H1 (cell line): ENCODE data around the gene CDH2. TPM values are rescaled to one million over a fixed set of nuclear protein-coding genes. Genes with fewer than 3 reads are reported as not detected.

Source experiments
- GABPA ChIP-seq: IDR thresholded peaks from 2 replicates; pipeline ENCODE4 v1.6.1; 2011; ENCODE audit warnings: mild to moderate bottlenecking, low read length, moderate library complexity, borderline replicate concordance; ENCODE audit not compliant: insufficient read depth
- SIN3A ChIP-seq, 2 experiments: IDR thresholded peaks in 1 of 2; conservative IDR thresholded peaks in 1 of 2; 2 replicates each; pipeline ENCODE4 v1.6.1; 2011 to 2012; ENCODE audit warnings: low read length in 2 of 2, improper control_type of control experiment in 1 of 2, low read depth in 1 of 2, mild to moderate bottlenecking in 1 of 2
- polyA plus RNA-seq, 7 experiments: library from polyadenylated mRNA; depleted of rRNA in 3 of 7; stranded (reverse) in 5 of 7; unstranded in 2 of 7; fragments of >200 nt in 5 of 7; fragments of 200-250 nt in 2 of 7; gene quantifications; 1 replicate in 5 of 7; 2 replicates in 1 of 7; 4 replicates in 1 of 7; pipeline versions ENCODE4 v1.2.1 to v1.2.3, GENCODE V29; 2011 to 2013; ENCODE audit warnings: missing spikeins in 2 of 7, mixed read lengths in 2 of 7
- total RNA-seq: library from RNA; stranded (reverse); fragmentation: NEBNext Ultra II Directional; extraction: Animal tissue kit (Norgen Biotek cat#: 25700); gene quantifications from 2 replicates; pipeline ENCODE4 v1.2.1, GENCODE V29; 2021

Gene CDH2
- total and polyA plus RNA-seq, 2 of the 8 experiments (the other 6 are each of a cell fraction or from before 2014, with no cell fraction given) = 15.0 to 56.5 TPM

GRCh38 chr18:28176948-28177827 is at the start of gene CDH2 (continued):
- TF ChIP-seq SIN3A (conservative IDR thresholded peaks at IDR 0.05 in 1 of 2, IDR thresholded peaks at IDR 0.05 in 1 of 2; ENCODE audit: low read depth in 1 of 2, low read length in 2 of 2) (no peak), GABPA (no peak)
